HG03175 (cell line): Measurements from ENCODE around the gene ABCC11.
A peak's percentile ranks its signal among the peaks of the same experiment; 100 is the strongest.

ENCODE experiments used
- ATAC-seq: cut with Tn5 transposase; IDR thresholded peaks from one replicate; pipeline ENCODE4 v1.9.1; 2021; ENCODE audit warnings: mild to moderate bottlenecking, moderate library complexity; ENCODE audit not compliant: unreplicated experiment

The ABCC11 gene

GRCh38 chr16:48164907-48165715, 82.2 kb downstream of the ABCC11 start:
- peak; percentile 85 for ATAC-seq

- ATAC-seq: no peak
These were observed 84.4 kb downstream of the ABCC11 start for GRCh38 chr16:48162839-48163410.

- no peak for ATAC-seq
These were observed 85.4 kb downstream of the ABCC11 start for GRCh38 chr16:48161906-48162305.

GRCh38 chr16:48160575-48160974, 86.8 kb downstream of the ABCC11 start:
- no peak for ATAC-seq

GRCh38 chr16:48158296-48158695, 89.0 kb downstream of the ABCC11 start:
- peak; percentile 44 for ATAC-seq

GRCh38 chr16:48157794-48158193, 89.5 kb downstream of the ABCC11 start:
- no peak for ATAC-seq

GRCh38 chr16:48157302-48157701, 90.0 kb downstream of the ABCC11 start:
- ATAC-seq: no peak

- no peak for ATAC-seq
These were observed 90.5 kb downstream of the ABCC11 start for GRCh38 chr16:48156790-48157209.

- ATAC-seq: no peak
These were observed 91.2 kb downstream of the ABCC11 start, which contains the start of gene ABCC12 for GRCh38 chr16:48155926-48156789. TSS of gene ABCC12 (minus strand) at chr16:48155993. CDS start at chr16:48146424, 9,569 bp downstream.

GRCh38 chr16:48153774-48154173, 93.6 kb downstream of the ABCC11 start:
- ATAC-seq: no peak

GRCh38 chr16:48152226-48152625, 95.1 kb downstream of the ABCC11 start:
- ATAC-seq: no peak

- ATAC-seq: no peak
These were observed 96.6 kb downstream of the ABCC11 start for GRCh38 chr16:48150707-48151106.

- ATAC-seq: no peak
These were observed 100.6 kb downstream of the ABCC11 start for GRCh38 chr16:48146710-48147109.

- no peak for ATAC-seq
These were observed 101.2 kb downstream of the ABCC11 start for GRCh38 chr16:48146131-48146530.

GRCh38 chr16:48143812-48144368, 103.4 kb downstream of the ABCC11 start:
- no peak for ATAC-seq

GRCh38 chr16:48140821-48141220, 106.5 kb downstream of the ABCC11 start:
- no peak for ATAC-seq

GRCh38 chr16:48139517-48139916, 107.8 kb downstream of the ABCC11 start:
- no peak for ATAC-seq

GRCh38 chr16:48138543-48138942, 108.8 kb downstream of the ABCC11 start:
- ATAC-seq: no peak

- no peak for ATAC-seq
These were observed 109.5 kb downstream of the ABCC11 start for GRCh38 chr16:48137822-48138221.

- ATAC-seq: no peak
These were observed 110.6 kb downstream of the ABCC11 start for GRCh38 chr16:48136547-48137360.
